Erythroblast (primary cell): ENCODE measurements around the gene COBL.

Experiments used
- DNase-seq, 2 experiments: peaks; one replicate each; lab custom pipeline; 2025; lab: John Stamatoyannopoulos, UW
- GATA1 ChIP-seq: IDR thresholded peaks from 2 replicates; pipeline ENCODE4 v1.6.1; 2011; ENCODE audit warnings: low read depth, mild to moderate bottlenecking, control low read depth, low read length, moderate library complexity
- POLR2A ChIP-seq: IDR thresholded peaks from 2 replicates; pipeline ENCODE4 v1.6.1; 2011; ENCODE audit warnings: mild to moderate bottlenecking, low read length

Gene COBL

GRCh38 chr7:51019891-51020870, 296.4 kb downstream of the COBL start:
- no peak for TF ChIP-seq POLR2A
- no peak for TF ChIP-seq GATA1
- no peak for DNase-seq

- TF ChIP-seq GATA1 (no peak), POLR2A (no peak)
- DNase-seq: no peak
These were observed 297.3 kb downstream of the COBL start for GRCh38 chr7:51019191-51019844.

- no peak for DNase-seq
- no peak for TF ChIP-seq GATA1
- TF ChIP-seq POLR2A: no peak
These were observed 298.8 kb downstream of the COBL start for GRCh38 chr7:51017576-51018535.

GRCh38 chr7:51016546-51016945, 300.1 kb downstream of the COBL start:
- TF ChIP-seq GATA1 (no peak), POLR2A (no peak)

GRCh38 chr7:51015581-51015980, 301.0 kb downstream of the COBL start:
- TF ChIP-seq GATA1 (no peak), POLR2A (no peak)
- no peak for DNase-seq

More at GRCh38 chr7:51016546-51016945, 300.1 kb downstream of the COBL start:
- DNase-seq: no peak

- TF ChIP-seq GATA1 (no peak), POLR2A (no peak)
These were observed 301.8 kb downstream of the COBL start for GRCh38 chr7:51014811-51015210.

GRCh38 chr7:51013861-51014511, 302.6 kb downstream of the COBL start:
- no peak for TF ChIP-seq POLR2A
- no peak for TF ChIP-seq GATA1

More at GRCh38 chr7:51014811-51015210, 301.8 kb downstream of the COBL start:
- DNase-seq: no peak

GRCh38 chr7:51013218-51013786, 303.3 kb downstream of the COBL start:
- TF ChIP-seq GATA1: no peak
- TF ChIP-seq POLR2A: no peak
- DNase-seq: no peak

More at GRCh38 chr7:51013861-51014511, 302.6 kb downstream of the COBL start:
- DNase-seq: no peak

GRCh38 chr7:51012569-51013217, 303.9 kb downstream of the COBL start:
- TF ChIP-seq GATA1: no peak
- DNase-seq: no peak

- TF ChIP-seq GATA1 (no peak), POLR2A (no peak)
- no peak for DNase-seq
These were observed 304.8 kb downstream of the COBL start for GRCh38 chr7:51011710-51012350.

GRCh38 chr7:51010534-51010933, 306.1 kb downstream of the COBL start:
- DNase-seq: no peak
- TF ChIP-seq POLR2A: no peak
- no peak for TF ChIP-seq GATA1

GRCh38 chr7:51009716-51010496, 306.7 kb downstream of the COBL start:
- TF ChIP-seq GATA1 (no peak), POLR2A (no peak)
- no peak for DNase-seq
